ENCODE measurements around the gene ZNF587B.
"Not testable (repeated sequence)": the region's sequence is repeated elsewhere in the genome, so short reads cannot be mapped to it uniquely, and the experiment has no call there.

Gene ZNF587B

GRCh38 chr19:57830071-57830602, at the start of gene ZNF587B:
Gene ZNF587B, plus strand, starts transcription at chr19:57830299. Its CDS starts 230 bp downstream, at chr19:57830529.
- in situ Hi-C loops (cut with HindIII; ENCODE audit: low sequenced_read_pairs): no loop called here
- peak within 1 kb of the TSS; percentile 50 for H3K4me3 ChIP-seq (ENCODE audit: low read depth, low read length)
- TF ChIP-seq, protein P1, sequence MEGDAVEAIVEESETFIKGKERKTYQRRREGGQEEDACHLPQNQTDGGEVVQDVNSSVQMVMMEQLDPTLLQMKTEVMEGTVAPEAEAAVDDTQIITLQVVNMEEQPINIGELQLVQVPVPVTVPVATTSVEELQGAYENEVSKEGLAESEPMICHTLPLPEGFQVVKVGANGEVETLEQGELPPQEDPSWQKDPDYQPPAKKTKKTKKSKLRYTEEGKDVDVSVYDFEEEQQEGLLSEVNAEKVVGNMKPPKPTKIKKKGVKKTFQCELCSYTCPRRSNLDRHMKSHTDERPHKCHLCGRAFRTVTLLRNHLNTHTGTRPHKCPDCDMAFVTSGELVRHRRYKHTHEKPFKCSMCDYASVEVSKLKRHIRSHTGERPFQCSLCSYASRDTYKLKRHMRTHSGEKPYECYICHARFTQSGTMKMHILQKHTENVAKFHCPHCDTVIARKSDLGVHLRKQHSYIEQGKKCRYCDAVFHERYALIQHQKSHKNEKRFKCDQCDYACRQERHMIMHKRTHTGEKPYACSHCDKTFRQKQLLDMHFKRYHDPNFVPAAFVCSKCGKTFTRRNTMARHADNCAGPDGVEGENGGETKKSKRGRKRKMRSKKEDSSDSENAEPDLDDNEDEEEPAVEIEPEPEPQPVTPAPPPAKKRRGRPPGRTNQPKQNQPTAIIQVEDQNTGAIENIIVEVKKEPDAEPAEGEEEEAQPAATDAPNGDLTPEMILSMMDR (IDR thresholded peaks at IDR 0.05; ENCODE audit: low read depth, low read length, missing control alignments): peak; percentile 48
- peak; percentile 44 for DNase-seq (ENCODE audit: low read depth)

- H3K4me3 ChIP-seq (ENCODE audit: low read depth, low read length): no peak overlapping the region
- TF ChIP-seq, protein P1 (IDR thresholded peaks at IDR 0.05; ENCODE audit: low read depth, low read length, missing control alignments): no peak
- DNase-seq (ENCODE audit: low read depth): no peak
- in situ Hi-C loops (cut with HindIII; ENCODE audit: low sequenced_read_pairs): no loop called here
These were observed 43.8 kb upstream of the ZNF587B start for GRCh38 chr19:57786286-57786685.

GRCh38 chr19:57786906-57787305, 43.2 kb upstream of the ZNF587B start:
- in situ Hi-C loops (cut with HindIII; ENCODE audit: low sequenced_read_pairs): no loop called here
- DNase-seq (ENCODE audit: low read depth): no peak
- H3K4me3 ChIP-seq (ENCODE audit: low read depth, low read length): no peak overlapping the region
- TF ChIP-seq, protein P1 (IDR thresholded peaks at IDR 0.05; ENCODE audit: low read depth, low read length, missing control alignments): no peak

- H3K4me3 ChIP-seq (ENCODE audit: low read depth, low read length): no peak overlapping the region
- TF ChIP-seq, protein P1 (IDR thresholded peaks at IDR 0.05; ENCODE audit: low read depth, low read length, missing control alignments): no peak
- DNase-seq (ENCODE audit: low read depth): no peak
- in situ Hi-C loops (cut with HindIII; ENCODE audit: low sequenced_read_pairs): no loop called here
These were observed 41.9 kb upstream of the ZNF587B start for GRCh38 chr19:57788114-57788692.

DNA sequence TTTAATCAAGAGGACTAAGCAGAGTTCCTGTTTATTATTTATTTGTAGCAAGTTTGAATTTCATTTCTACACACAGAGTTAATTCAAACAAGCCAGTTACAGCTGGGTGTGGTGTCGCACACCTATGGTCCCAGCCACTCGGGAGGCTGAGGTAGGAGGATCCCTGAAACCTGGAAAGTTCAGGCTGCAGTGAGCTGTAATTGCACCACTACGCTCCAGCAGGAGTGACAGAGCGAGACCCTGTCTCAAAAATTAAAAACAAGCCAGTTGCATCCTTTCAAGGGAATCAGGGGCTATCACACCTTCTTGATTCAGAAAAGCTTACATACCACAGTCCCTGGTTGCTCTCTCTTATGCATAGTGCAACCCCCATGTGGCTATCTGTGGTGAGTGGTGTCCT, 40.8 kb upstream of the ZNF587B start:
- TF ChIP-seq, protein P1 (IDR thresholded peaks at IDR 0.05; ENCODE audit: low read depth, low read length, missing control alignments): no peak
- H3K4me3 ChIP-seq (ENCODE audit: low read depth, low read length): no peak overlapping the region
- in situ Hi-C loops (cut with HindIII; ENCODE audit: low sequenced_read_pairs): no loop called here
- no peak for DNase-seq (ENCODE audit: low read depth)

DNA sequence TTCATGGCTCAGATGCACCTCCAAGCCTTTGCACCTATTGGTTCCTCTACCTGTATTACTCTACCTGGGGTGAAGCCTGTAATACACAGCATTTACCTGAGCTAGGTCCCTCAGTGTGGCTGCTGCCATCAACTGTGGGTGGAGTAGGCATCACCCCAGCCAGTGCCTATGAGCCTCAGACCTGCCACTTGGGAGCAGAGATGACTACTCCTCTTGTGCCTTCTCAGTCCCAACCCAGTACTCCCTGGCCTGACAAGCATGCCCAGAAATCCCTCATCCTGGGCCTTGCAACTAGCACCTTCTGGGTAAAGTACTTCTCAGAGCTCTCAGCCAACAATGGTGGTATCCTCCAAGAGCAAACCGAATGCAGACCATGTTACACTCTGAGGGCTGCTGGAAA, 33.5 kb upstream of the ZNF587B start:
- in situ Hi-C loops (cut with HindIII; ENCODE audit: low sequenced_read_pairs); DNase-seq (ENCODE audit: low read depth); H3K4me3 ChIP-seq (ENCODE audit: low read depth, low read length): not testable (repeated sequence)

DNA sequence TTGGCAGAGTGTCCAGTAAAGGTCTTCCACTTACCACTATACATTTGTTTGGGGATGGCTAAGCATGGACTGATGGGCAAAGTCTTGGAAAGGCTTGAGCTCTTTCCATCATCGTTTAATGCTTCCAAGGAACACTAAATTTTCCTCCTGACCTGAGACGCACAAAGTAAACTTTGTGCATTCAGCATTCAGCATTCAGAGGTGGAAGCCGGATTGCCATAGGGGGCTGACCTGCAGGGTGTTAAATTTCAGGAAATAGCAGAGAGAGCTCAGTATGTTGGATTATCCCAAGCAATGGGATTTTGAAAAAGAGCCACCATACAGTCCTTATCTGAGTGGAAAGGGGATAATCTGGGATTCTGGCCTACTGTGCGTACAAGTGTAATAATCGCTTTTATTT, 29.4 kb upstream of the ZNF587B start:
- no peak overlapping the region for H3K4me3 ChIP-seq (ENCODE audit: low read depth, low read length)
- in situ Hi-C loops (cut with HindIII; ENCODE audit: low sequenced_read_pairs): no loop called here
- no peak for DNase-seq (ENCODE audit: low read depth)
- TF ChIP-seq, protein P1 (IDR thresholded peaks at IDR 0.05; ENCODE audit: low read depth, low read length, missing control alignments): no peak

Data from astrocyte of the cerebellum (primary cell).